Hematopoietic multipotent progenitor cell treated with erythropoietin and hydrocortisone succinate and interleukin-3 and kit ligand, for 8 days (in vitro differentiated cells): Measurements from ENCODE around the gene PEX5L.

Experiments used
- DNase-seq: peaks from one replicate; pipeline ENCODE4 v3.0.0-alpha.2; 2015

PEX5L gene

GRCh38 chr3:179885950-179886349 lies 150.8 kb downstream of the PEX5L start:
- DNase-seq: no peak

DNA sequence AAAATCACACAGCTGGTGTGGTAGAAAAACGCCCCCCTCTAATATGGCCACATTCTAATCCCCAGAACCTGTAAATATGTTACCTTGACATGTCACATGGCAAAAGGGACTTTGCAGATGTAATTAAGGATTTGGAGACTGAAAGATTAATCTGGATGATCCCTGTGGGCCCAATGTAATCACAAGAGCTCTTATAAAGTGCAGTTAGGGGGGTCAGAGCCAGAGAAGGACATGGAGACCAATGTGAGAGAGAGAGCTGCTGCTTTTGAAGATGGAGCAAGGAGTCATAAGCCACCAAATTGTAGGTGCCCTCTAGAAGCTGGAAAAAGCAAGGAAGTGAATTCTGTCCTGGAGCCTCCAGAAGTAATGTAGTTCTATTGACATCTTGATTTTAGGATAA lies 152.6 kb downstream of the PEX5L start:
- no peak for DNase-seq

- DNase-seq: no peak
These were observed 154.4 kb downstream of the PEX5L start for GRCh38 chr3:179882292-179882691.

- DNase-seq: no peak
These were observed 154.9 kb downstream of the PEX5L start for GRCh38 chr3:179881791-179882190.

DNA sequence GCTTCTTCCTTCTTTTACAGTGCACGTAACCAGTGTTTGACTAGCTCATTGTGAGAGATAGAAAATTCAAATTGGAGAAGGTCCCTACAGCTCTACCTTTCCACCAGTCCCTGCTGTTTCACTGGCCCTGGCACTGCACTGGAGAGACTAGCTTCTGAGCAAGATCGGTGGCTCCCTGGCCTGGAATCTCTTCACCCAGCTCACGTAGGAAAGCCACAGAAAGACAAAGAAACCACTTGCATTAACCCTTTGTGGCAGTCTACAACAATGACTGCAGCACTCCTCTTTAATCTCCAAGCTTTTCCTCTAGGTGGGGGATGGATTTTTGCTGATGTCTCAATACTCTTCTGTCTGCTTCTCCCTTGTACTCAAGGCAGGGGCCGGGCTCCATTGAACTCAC lies 155.9 kb downstream of the PEX5L start:
- no peak for DNase-seq

DNA sequence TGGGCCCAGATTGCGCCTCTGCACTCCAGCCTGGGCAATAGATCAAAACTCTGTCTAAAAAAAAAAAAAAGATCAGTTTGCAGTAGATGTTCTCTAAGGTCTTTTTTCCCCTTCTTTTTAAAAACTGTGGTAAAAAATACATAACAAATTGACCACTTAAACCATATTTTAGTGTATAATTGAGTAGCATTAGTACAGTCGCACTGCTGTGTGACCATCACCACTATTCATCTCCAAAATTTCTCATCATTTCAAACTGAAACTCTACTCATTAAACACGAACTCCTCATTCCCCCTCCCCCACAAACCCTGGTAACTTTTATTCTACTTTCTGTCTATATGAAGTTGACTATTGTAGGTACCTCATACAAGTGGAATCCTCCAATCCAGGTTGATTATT lies 160.3 kb downstream of the PEX5L start:
- no peak for DNase-seq

- DNase-seq: no peak
These were observed 163.9 kb downstream of the PEX5L start for GRCh38 chr3:179872842-179873241.

GRCh38 chr3:179871782-179872181 lies 165.0 kb downstream of the PEX5L start:
- no peak for DNase-seq

DNA sequence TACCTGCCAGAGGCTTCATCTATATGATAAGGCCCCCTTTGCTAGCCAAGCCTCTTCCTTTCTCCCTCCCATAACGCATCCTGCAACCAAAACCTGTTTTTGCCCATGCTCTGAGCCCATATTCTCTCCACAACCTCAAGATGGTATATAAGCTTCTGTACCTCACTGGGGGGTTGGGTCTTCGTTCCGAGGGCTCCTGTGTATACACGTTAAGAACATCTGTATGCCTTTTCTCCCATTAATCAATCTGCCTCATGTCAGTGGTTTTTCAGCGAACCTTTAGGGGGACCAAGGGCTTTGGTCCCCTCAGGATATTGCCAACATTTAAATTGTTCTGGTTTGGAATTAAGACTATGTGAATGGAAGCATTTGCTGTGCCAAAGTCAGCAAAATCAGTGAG lies 168.0 kb downstream of the PEX5L start:
- no peak for DNase-seq

DNA sequence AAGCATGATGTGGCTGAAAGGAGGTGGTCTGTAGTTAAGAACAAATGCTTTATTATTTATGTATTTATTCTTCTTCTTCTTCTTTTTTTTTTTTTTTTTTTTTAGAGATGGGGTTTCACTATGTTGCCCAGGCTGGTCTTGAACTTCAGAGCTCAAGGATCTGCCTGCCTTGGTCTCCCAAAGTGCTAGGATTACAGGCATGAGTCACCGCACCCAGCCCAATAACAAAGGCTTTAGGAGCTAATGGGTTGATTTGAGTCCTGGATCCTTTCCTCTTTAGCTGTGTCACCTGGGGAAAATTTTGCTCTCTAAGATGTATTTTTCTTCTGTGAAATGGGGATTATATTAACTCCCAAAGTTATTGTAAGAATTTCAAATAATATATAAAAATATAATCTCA lies 168.8 kb downstream of the PEX5L start:
- DNase-seq: no peak

- no peak for DNase-seq
These were observed 170.8 kb downstream of the PEX5L start for GRCh38 chr3:179865861-179866505.

DNA sequence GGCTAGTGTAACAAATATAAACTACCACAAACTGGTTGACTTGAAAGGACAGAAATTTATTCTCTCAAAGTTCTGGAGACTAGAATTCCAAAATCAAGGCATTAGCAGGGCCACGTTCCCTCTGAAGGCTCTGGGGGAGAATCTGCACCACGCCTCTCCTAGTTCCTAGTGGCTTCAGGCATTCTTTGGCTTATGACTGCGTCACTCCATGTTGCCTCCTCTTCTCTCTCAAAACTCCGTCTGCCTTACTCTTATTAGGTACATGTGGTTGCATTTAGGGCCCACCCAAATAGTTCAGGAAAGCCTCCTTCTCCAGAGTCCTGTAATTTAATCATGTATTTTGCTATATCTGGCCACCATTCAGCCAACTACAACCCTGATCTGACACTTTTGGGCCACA lies 174.8 kb downstream of the PEX5L start:
- no peak for DNase-seq

- no peak for DNase-seq
These were observed 175.4 kb downstream of the PEX5L start for GRCh38 chr3:179861292-179861691.

DNA sequence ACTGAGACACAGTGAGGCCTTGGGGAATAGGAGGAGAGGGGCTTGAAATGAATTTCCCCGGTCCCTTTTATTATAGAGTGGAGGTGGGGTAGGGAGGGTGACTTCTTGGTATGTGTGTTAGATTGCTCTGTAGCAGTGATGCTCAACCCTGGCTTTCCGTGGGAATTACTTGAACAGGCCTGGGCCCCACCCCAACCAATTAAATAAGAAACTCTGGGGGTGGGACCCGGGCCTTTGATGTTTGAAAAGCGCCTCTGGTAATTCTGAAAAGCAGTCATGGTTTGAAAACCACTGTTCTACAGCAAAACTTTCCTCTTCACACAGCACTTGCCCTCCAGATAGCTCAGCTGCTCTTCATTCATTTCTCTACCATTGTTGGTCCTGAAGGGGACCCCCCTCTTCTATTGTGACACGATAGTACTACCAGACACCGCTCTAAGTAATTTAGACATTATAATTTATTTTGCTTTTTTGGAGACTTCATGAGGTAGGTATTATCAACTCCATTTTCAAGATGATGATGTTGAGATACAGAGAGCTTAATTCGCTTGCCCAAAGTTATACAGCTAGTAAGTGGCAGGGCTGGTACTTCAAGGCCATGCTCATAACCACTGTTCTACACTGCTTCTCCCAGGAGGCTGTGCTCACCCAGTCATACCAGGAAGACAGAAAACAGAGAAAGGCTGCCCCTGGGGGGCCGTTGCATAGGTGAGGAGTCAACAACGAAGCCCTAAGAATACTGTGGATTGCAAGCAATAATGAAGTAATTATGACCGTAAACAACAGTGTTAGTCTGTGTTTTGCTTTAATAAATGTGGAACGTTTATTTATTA lies 176.2 kb downstream of the PEX5L start:
- no peak for DNase-seq

- DNase-seq: no peak
These were observed 183.6 kb downstream of the PEX5L start for GRCh38 chr3:179853176-179853575.

DNA sequence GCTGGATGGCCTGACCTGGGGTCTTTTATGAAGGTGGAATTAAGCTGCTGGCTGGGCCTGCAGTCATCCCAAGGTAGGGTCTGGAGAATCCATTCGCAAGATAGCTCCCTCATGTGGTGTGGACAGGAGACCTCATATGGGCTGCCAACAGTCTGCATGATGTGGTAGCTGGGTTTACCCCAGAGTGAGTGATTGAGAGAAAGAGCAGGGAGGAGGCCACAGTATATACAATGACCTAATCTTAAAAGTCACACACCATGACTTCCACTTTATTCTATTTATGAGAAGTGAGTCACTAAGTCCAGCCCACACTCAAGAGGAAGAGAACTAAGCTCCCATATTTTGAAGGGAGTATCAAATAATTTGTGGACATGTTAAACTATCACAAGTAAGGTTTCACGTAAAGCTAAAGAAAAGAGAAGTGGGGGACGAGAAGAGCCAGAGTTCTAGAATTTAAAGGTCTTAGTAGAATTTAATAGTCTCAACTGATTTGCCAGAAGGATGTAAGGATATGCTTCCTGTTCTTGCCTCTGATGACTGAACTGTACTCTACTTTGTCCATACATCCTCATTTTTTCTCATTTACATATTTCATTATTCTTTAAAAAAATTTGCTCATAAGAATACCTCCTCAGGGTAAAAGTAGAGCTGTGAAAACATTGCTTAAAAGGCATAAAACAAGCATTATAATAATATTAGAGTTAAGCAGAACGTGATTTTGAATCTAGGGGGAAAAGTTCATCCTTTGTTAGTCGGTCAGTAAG lies 184.4 kb downstream of the PEX5L start:
- DNase-seq: no peak

- no peak for DNase-seq
These were observed 188.0 kb downstream of the PEX5L start for GRCh38 chr3:179848711-179849110.

DNA sequence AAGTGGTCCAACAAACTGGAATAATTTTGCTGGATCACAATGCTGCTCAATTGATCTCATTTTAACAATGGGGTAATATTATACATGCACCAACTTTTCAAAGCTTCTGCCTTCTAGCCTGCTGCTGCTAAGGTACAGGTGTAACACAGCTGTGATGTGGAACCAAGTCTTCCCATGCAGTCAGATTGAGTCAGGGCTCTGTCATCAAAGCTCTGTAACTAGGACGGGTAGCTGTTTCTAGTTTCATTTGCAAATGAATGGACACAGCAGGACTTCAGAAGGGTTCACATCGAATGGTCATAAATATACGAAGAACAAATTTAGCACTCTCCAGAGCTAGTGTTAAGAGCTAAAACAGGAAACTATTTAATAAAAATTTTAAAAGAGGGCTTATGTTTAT lies 194.7 kb downstream of the PEX5L start:
- DNase-seq: no peak

GRCh38 chr3:179840985-179841384 lies 195.8 kb downstream of the PEX5L start:
- no peak for DNase-seq

- no peak for DNase-seq
These were observed 199.4 kb downstream of the PEX5L start for GRCh38 chr3:179837374-179837773.

DNA sequence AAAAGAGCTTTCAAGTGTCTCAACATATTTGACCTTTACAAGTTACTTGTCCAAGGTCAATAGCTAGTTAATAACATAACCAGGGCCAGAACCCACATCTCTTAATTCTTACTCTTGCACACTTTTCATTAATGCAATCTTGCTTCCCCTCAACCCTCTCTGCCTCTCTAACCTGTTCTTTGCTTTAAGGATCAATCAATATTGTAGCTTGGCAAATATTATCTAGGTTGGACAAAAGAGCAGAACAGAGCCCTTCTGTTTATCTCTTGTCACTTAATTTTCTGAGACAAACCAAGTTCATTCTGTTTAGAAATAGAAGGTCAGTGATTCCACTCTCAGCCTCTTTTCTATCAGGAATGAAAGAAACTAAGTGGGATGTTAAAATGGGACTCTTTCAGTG lies 203.4 kb downstream of the PEX5L start:
- no peak for DNase-seq

DNA sequence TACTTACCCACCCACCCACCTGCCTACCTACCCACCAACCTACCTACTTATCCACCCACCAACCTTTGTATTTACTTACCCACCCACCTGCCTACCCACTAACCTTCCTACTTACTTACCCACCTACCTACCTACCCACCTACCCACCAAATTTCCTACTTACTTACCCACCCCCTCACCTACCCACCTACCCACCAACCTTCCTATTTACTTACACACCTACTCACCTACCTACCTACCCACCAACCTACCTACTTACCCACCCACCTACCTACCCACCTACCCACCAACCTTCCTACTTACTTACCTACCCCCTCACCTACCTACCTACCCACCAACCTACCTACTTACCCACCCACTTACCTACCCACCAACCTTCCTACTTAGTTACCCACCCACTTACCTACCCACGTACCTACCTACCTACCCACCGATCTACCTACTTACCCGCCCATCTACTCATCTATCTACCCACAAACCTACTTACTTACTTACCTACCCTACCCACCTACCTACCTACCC lies 204.3 kb downstream of the PEX5L start:
- no peak for DNase-seq

GRCh38 chr3:179829401-179829800 lies 207.3 kb downstream of the PEX5L start:
- DNase-seq: no peak

DNA sequence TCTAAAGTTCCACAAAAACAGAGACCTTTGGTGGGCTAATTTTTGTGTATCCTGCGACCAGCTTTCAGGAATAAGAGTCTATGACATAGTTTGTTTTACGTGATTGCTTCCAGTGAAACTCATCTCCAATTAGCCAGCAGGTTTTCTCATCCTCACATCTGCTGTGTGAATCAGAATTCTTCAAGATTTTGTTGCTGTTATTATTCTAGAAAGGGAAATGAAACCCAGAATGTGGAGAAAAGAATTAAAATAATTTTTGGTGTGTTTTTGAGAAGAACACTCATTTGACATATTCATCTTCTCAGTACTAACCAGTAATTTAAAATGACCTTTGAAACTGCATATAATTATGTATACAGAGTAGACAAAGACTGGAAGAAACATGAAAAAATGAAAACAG lies 208.0 kb downstream of the PEX5L start:
- DNase-seq: no peak
